Measurements from ENCODE around the gene SDF2L1. TPM values are rescaled to one million over a fixed set of nuclear protein-coding genes. Genes with fewer than 3 reads are reported as not detected.
A peak's percentile ranks its signal among the peaks of the same experiment; 100 is the strongest.

The SDF2L1 gene
- total RNA-seq, 1 donor = 41.7 TPM

DNA sequence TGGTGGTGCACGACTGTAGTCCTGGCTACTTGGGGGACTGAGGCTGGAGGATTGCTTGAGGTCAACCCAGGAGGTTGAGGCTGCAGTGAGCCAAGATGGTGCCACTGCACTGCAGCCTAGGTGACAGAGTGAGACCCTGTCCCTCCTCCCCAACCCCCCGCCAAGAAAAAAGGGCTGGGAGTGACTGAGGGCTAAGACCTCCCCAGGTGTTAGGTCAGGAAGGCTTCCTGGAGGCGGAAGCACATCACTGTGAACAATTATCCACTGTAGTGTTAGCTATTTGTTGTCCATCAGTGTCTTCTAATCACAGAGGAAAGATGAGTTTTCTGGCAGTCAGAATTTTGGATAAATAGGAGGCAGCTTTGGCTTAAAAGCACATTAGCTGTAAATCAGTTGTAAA lies 21.1 kb upstream of the SDF2L1 start:
- DNase-seq (ENCODE audit: low read depth in 2 of 3, low spot score in 2 of 3) = no peak

DNA sequence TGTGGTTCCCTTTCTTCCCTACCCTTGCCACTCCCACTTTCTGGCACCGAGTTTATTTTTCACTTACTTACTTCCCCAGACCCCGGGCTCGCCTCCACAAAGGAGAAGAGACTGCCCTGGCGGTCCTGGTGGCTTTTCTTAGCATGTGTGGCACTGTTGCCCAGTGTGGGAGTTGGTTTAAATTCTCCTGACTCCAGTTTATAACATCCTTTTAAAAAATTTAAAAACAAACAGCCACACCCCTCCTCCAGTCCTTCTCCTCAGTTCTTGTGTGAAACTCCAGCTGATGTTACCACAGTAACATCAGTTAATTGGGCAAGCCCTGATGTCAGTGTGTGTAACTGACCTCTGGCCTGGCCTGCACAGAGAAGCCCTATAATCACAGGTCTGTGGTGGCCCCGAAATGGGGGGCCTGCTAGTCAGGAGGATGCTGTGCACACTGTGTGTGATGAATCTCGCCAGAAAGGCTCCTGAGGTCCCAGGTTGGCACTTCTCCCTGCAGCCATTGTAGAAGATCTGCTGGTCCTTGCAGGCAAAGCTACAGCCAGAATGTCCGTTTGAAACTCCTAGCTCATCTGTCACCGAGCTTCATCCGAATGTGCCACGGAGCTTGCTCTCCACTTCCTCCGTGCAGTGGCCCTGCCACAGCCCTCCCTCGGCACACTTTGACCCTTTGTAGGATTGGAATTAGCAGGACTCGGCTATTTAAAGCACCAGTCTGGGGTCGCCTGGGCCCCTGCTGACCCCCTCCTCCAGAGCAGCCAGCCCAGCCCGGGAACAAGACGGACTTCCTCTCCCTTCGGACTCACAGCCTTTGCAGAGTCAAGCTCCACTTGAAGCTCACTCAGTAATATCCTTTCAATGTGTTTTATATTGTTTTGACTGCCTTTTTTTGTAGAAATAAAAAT lies 19.8 kb upstream of the SDF2L1 start:
- DNase-seq (ENCODE audit: low read depth in 2 of 3, low spot score in 2 of 3) = peak in 2 of 3 donors; percentile 21 to 41

DNA sequence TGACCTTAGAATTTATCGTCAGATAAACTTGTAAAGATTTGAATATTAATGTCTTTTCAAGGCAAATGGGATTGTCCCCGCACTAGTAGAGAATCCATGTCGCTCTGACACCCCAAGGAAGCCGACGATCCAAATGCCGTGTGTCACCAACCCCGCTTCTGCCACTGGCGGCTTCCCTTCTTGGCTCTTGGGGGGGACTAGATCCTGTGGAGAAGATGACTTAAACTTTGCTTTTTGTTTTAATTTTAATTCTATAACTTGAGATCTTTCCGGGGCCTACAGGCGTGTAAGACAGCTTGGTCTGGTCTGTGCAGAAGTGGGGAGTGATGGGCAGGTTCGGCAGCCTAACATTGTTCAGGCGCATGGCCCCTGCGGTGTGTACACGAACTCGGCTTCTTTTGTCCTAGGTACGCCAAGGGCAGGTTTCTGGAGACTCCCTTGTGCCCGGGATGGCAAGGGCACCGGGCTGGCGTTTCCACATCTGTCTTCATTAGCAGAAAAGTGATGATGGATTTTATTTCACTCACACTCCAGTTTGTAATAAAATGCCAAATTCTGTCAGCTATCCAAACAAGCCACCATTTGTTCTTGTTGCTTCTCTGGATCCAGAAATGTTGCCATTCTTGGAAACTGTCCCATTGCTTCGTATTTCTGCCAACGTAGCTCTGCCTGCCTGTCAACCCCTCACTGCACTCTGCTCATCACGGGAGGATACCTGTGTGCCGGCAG lies 19.0 kb upstream of the SDF2L1 start:
- no peak for DNase-seq (ENCODE audit: low read depth in 2 of 3, low spot score in 2 of 3)

DNA sequence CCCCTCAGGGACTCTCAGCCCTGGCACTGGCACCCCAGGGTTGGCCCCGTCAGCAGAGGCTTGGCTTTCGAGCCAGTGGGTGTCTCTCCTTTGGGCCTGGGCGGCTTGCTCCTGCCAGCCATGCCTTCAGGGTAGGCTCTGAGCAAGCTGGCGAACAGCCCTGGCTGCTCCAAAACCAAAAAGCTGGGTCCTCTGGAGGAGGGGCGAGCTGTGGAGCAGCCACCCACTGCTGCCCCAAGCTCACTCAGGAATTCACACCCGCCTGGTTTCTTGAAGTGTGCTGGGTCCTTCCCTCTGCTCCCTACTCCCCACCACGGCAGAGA lies 18.5 kb upstream of the SDF2L1 start:
- DNase-seq (ENCODE audit: low read depth in 2 of 3, low spot score in 2 of 3) = no peak

DNA sequence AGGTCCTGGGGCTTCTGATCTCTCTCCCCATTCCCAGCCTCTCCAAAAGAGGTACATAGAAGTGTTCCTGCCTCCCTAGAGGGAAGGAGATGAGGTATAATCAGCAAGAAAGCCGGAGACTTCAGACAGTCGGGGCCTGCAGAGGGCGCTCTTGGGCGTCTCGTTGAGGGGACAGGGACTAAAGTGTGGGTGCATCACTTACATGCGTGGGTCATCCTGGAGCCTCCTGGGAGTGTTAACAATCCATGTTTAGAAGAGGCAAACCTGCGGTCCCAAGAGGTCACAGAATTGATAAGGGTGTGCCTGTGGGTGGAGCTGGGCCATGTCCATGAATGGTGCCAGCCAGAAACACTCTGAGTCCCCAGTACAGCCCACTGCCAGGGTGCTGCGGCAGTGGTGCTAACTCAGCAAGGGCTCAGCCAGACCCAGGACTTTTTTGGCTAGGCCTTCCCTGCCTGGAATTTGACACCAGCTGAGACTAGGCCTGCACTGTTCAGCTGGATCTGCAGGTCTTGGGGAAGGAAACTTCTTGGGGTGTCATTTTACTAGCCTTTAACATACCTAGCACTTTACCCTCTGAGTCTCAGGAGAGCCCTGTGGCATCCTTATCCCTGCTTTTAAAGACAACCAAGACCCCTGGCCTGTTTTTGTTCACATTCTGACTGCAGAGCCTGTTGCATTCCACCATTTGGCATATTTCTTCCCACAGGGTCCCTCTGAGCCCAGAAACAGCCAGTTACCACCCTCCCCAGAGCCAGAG lies 17.8 kb upstream of the SDF2L1 start:
- peak in 1 of 3 donors; percentile 40 for DNase-seq (ENCODE audit: low read depth in 2 of 3, low spot score in 2 of 3)

DNA sequence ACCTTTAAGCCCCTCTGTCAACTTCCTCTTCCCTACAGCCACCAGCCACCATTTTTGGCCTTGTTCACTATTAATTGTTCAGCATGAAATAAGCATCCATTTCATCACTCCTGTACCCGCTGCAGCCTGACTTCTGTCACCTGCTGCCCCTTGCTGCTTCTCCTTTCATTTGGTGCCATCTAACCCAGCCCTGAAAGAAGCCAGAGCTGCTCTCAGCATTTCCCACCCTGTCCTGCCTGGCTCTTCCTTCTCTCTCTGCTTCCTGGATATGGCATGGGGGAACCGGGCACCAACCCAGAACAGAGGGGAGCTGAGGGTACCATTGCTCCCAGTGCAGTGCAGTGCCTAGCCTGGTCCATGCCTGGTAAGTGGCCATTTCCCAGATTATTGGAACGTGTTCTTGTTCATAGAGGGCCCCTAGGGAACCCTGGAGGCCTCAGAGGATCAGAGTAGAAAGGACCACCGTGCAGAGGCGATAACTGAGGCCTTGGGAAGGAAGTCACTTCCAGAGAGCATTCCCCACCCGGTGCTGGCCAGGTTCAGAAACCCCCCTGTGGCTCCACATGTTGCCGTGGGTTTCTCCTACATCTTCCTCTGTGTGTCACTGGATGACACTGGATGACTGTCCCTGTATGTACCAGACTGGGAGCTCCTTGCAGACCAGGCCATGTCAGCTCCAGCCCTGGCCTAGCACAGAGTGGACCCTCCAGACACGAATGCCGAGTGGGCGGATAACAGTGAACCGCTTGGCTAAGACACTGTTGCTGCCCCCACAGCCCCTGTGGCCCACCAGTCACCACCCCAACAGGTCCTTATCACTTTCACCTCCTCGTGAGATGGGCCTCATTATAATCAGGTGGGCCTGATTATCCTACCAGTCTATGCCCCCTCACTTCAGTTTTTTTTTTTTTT lies 17.0 kb upstream of the SDF2L1 start:
- DNase-seq (ENCODE audit: low read depth in 2 of 3, low spot score in 2 of 3) = peak in 1 of 3 donors; percentile 26

DNA sequence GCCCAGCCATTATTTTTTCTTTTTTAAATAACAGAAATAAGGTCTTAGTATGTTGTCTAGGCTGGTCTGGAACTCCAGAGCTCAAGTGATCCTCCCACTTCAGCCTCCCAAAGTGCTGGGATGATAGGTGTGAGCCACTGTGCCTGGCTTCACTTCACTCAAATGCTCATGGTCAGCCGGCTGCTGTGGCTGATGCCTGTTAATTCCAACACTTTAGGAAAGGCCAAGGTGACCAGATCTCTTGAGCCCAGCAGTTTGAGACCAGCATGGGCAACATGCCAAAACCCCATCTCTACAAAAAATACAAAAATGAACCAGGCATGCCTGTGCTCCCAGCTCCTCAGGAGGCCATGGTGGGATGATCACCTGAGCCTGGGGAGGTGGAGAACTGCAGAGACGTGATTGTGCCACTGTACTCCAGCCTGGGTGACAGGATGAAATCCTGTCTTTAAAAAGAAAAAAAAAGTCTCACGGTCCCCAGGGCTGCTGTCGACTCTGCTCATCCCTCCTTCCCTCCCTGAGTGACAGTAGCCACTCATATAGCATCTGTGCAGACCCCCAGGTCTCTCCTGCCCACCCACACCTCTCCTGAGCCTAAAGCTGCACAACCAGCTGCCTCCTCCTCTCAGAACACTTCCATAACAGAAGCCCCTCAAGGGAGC lies 15.9 kb upstream of the SDF2L1 start:
- no peak for DNase-seq (ENCODE audit: low read depth in 2 of 3, low spot score in 2 of 3)

DNA sequence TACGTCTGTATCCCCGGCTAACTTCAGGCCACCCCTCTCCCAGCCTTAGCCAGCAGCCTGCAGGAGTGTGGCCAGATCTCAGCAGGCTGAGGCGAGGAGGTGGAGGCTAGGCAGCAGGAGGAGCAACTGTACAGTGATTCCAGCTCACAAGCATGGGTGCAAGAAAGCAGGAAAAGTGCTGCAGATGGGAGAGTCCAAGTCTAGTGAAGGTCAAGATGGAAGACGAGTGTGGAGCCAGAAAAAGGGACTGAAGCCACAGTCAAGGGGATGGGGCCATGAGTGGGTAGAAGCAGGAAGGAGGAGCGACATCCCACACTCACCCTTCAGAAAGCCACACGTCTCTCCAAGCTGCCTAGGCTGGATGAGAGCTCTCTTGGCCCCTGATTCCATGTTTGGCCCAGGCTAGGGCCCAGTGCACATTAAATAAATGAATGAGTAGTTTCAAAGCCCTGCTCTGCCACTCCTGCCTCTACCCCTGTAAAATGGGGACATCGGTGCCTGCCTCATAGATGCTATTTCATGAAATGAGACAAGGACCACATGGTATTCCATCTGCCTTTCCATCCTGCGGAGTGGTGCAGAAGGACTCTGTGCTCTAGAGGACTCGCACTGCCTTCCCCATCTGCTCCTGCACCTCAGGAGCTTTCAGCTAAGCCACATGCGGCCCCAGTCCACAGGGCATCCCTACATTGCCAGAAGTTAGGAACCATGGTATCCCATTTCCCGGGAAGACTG lies 15.2 kb upstream of the SDF2L1 start:
- no peak for DNase-seq (ENCODE audit: low read depth in 2 of 3, low spot score in 2 of 3)

DNA sequence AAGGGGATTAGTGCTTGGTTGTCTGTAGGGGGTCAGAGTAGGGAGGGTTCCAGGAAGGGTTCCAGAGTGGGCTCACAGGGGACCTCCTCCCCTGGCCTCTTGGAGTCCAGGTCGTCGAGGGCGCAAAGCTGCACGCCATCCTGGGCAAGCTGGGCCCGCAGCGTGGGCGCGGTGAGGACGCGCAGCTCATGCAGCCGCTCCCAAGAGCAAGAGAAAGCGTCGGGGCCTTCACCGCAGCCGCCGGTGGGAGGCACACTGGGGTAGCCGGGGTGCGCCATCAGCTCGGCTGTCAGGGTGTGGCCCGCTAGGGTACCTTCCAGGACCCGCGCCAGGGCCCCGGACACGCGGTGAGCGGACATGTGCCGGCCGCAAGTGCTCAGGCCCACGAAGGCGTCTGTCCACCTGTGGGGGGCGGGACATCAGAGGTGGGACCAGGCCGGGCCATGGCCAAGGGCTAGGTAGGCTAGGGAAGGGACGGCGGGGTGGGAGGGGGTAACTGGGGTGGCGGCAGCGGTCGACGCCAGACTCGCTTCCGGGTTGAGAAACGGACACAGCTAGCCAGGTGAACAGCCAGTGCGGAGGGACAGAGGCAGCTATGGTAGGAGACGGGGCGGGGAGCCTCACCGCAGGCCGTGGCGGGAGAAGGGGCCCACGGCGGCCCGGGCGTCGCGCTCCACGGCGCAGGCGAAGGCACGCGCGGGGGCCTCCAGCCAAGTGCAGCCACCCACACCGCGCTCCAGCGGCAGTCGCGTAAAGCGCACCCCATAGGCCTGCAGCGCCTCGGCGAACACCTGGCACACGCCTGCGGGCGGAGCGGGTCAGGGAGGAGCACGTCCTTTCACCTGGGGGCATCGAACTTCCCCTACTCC lies 13.5 kb upstream of the SDF2L1 start:
- DNase-seq (ENCODE audit: low read depth in 2 of 3, low spot score in 2 of 3) = no peak

DNA sequence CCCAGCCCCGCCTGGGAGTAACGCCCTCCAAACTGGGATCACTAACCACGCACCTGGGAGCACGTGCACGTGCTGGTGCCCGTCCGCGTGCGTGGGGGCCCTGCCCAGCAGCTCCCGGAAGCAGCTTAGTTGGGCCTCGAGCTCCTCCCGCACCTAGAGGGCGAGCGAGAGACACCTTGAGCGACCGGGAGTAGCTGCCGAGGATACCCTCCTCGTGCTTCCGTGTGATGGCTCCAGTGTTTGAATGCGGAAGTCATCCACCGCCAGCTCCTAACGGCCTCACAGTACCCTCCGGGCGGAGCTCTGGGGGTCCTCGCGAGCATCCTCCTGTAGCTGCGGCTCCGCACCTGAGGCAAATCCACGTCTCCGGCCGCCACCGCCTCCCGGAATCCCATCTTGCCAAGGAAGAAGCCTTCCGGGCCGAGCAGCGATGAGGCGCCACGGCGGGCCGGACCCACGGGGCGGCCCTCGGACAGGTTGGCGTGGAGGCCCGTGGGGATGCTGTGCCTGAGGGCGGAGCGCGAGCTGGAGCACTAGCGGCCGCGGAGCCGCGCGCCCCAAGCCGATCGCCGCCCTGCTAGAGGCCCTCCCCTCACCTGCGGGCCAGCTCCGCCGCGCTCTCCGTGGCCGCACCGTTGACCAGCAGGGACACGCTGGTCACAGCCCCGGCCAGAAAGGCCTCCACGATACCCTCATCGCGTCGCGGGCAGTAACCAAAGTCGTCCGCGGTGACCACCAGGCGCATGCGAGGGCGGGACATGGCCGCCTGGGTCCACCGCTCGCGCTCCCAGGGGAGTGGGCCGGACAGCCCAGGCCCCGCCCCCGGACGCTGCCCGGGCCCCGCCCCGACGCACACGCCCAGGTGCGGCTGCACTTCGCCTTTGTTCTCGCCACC lies 12.6 kb upstream of the SDF2L1 start, which contains the start of gene YDJC:
Gene YDJC (minus strand): TSS at position 768 of the 895 bp plus-strand sequence. CDS start 8 bp downstream, at position 760.
- peak; percentile 83 to 97 (median 95) for DNase-seq (ENCODE audit: low read depth in 2 of 3, low spot score in 2 of 3)

DNA sequence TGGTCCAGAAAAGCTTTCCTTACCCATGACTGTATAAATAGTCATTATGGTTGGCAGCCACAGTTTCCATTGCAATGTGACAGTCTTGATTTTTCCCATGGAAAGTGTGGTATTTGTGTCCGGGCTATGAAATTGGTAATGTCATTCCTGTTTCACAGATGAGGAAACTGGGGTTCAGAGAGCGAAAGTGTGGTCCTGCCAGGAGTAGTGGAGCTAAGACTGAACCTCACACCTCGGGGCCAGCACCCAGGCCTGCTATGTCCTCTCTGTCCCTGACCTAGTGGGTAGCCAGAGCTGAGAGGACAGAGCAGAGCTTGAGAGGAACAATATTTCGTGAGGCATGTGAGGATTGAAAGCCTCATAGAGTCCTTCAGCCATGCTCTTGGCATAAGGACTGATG lies 11.1 kb upstream of the SDF2L1 start:
- no peak for DNase-seq (ENCODE audit: low read depth in 2 of 3, low spot score in 2 of 3)

DNA sequence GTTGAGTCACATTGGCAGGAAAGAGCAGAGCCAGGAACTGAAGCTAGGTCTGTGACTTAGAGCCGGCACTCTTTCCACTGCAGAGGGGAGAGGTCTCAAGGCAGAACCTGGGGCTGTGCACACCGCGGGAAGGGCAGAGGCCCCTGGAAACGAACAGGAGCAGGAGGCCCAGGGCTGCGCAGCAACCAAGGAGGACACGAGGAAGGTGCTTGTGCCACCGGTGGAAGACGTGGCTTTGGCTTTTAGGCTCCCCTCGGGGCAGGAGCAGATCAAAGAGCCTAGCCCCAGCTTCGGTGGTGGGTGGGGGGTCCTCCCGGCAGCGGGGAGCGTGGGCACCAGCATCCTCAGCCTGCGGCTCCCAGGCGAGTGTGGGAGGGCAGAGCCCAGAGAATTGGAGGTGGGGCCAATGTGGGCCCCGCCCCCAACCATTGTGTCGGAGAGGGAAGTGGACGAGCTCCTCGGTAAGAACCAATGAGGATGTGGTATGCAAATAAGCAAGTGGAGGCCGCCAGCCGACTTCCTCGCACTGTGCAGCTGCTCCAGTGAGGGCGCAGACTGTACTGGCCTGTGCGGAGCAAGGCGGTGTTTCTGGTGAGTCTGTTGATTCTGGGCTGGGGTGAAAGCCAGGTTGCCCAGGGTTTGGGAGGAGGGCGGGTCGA lies 9.7 kb upstream of the SDF2L1 start, which contains the start of gene CCDC116:
Gene CCDC116 (plus strand): TSS at position 524 of the 659 bp plus-strand sequence. CDS start 422 bp downstream, outside the sequence.
- peak in 2 of 3 donors; percentile 48 to 59 for DNase-seq (ENCODE audit: low read depth in 2 of 3, low spot score in 2 of 3)

DNA sequence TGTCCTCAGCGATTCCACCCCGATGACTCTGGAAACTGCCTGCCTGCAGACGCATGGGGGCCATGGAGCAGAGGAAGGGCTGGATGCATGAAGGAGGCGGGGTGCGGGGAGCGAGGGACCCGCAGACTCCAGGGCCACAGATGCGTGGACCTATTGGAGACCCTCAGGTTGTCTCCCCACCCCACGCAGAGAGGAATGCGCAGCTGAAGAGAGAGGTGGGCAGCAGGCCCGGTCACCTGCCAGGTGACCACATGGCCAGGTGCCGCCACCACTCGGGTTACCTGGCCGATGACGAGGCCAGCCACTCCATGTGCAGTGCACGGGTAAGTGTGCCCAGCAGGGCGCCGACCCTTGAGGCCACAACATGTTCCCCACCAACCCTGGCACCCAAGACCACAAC lies 9.2 kb upstream of the SDF2L1 start:
- no peak for DNase-seq (ENCODE audit: low read depth in 2 of 3, low spot score in 2 of 3)

DNA sequence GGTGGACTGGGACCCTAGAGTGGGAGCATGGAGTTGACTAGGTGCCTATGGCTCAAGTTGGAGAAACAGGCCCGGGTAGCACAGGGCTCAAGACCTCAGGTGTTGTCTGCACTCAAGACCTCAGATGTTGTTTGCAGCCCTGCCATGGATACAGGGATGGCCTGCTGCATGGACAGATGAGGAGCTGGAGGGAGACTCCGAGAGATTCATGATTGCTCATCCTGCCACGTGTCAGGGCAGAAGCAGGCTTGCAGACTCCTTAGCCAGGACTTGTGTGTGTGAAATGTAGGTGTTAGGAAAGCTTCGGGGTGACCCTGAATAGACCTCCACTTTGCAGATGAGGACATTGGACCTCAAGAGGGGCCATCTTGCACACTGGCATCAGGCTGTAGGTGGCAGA lies 8.6 kb upstream of the SDF2L1 start:
- no peak for DNase-seq (ENCODE audit: low read depth in 2 of 3, low spot score in 2 of 3)

DNA sequence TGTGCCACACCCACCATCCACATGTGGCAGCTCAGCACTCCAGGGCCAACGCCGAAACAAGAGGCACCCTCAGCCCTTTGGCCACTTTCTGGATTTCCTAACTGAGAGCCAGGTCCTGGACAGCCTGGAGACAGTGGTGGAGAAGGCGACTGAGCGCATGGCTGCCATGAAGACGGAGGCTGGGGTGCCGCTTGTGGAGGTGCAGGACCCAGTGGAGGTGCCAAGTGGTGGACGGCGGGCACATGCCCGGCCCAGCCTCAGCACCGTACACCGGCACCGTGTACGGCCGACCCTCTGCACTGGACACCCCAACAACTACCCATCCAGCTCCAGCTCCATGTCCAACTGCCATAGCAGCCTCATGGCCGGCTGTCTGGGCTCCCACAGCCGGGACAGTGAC lies 8.0 kb upstream of the SDF2L1 start:
- DNase-seq (ENCODE audit: low read depth in 2 of 3, low spot score in 2 of 3) = no peak

DNA sequence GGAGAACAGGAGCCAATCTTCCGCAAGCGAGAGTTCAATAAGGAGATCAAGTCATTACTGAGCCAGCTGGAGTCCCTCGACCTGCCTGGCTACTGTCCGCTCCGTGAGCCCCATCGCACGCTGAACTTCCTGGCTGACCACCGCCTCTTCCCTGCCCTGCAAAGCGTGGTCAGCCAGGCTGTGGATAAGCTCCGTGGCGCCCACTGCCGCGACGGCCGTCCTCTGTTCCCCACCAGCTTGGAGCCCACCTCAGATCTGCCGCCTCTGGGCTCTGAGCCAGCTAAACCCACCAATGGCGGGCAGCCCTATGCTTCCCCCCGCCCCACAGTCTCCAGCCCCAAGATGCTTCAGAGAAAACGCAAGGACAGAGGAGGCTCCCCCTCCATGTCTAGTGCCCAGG lies 7.3 kb upstream of the SDF2L1 start:
- DNase-seq (ENCODE audit: low read depth in 2 of 3, low spot score in 2 of 3) = no peak

All from hematopoietic multipotent progenitor cell (in vitro differentiated cells).